Peyer's patch (tissue), 4 donors: ENCODE data around the gene TBATA.

Experiments
- POLR2A ChIP-seq, 2 donors: fragments of 450-650 bp; IDR thresholded peaks; one replicate each; pipeline ENCODE4 v1.5.1; 2017; ENCODE audit warnings: antibody characterized with exemption in 2 of 2, mild to moderate bottlenecking in 2 of 2, moderate library complexity in 2 of 2
- TF ChIP-seq, protein P1 (sequence below), 6 experiments: fragments of 450-650 bp in 4 of 6; fragments of 200-600 bp in 2 of 6; sonication (generic) in 1 of 6; IDR thresholded peaks; one replicate each; pipeline ENCODE4 v1.5.1; 2017 to 2019; ENCODE audit warnings: antibody characterized with exemption in 6 of 6, mild to moderate bottlenecking in 3 of 6, moderate library complexity in 1 of 6

DNA sequence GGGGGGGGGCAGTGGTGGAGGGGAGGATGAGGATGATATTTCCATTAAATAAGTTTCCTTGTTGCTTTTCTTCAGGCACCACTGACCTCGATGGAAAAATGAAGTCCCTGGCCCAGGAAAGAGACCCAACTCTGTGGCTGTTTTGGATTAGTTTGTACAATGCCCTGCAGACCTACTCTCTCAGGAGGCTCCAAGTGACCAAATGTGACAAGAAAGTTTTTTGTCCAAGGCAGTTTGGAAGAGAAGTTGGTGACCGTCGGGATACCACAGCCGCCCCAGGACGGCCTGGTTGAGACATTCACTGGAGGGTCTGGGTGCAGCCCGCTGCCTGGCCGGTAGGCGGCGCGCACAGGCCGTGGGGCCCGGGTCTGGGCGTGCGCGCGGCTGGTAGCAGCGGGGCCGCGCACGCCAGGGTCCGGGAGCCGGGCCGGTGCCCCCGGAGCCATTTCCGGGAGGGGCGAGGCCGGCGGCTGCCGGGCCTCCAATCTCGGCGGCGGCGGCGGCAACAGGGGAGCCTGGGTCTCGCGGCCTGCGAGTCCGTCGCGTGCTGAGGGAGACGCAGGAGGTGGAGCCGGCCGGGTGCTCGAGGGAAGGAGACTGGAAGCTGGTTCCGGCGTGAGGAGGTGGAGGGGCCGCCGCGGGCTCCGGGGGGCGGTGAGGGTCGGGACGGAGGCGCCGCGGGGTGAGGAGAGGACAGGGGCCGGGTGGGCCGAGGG, 30.5 kb upstream of the TBATA start, which contains the start of gene SGPL1:
- TF ChIP-seq, protein P1, sequence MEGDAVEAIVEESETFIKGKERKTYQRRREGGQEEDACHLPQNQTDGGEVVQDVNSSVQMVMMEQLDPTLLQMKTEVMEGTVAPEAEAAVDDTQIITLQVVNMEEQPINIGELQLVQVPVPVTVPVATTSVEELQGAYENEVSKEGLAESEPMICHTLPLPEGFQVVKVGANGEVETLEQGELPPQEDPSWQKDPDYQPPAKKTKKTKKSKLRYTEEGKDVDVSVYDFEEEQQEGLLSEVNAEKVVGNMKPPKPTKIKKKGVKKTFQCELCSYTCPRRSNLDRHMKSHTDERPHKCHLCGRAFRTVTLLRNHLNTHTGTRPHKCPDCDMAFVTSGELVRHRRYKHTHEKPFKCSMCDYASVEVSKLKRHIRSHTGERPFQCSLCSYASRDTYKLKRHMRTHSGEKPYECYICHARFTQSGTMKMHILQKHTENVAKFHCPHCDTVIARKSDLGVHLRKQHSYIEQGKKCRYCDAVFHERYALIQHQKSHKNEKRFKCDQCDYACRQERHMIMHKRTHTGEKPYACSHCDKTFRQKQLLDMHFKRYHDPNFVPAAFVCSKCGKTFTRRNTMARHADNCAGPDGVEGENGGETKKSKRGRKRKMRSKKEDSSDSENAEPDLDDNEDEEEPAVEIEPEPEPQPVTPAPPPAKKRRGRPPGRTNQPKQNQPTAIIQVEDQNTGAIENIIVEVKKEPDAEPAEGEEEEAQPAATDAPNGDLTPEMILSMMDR (IDR thresholded peaks at IDR 0.05), result peak; percentile 92 to 100 (median 98)
- TF ChIP-seq POLR2A (IDR thresholded peaks at IDR 0.05), result peak; percentile 66 to 73
